ENCODE data around the gene TSPAN12. TPM values are rescaled to one million over a fixed set of nuclear protein-coding genes. Genes with fewer than 3 reads are reported as not detected.

The TSPAN12 gene
- total RNA-seq, 1 experiment from 2014 or later: 7.4 TPM

- TF ChIP-seq CTCF (IDR thresholded peaks at IDR 0.05 in 2 of 3, conservative IDR thresholded peaks at IDR 0.05 in 1 of 3; ENCODE audit: borderline replicate concordance in 1 of 3, insufficient read depth in 1 of 3, low read depth in 2 of 3, low read length in 2 of 3) (no peak), MAX (IDR thresholded peaks at IDR 0.05) (no peak), ZNF274 (IDR thresholded peaks at IDR 0.05; ENCODE audit: low read depth, low read length) (no peak), FOSL1 (IDR thresholded peaks at IDR 0.05; ENCODE audit: low read depth) (no peak), YY1 (IDR thresholded peaks at IDR 0.05; ENCODE audit: extremely low read depth, insufficient replicate concordance, low read depth, low read length) (no peak), SRF (IDR thresholded peaks at IDR 0.05; ENCODE audit: low read depth) (no peak), SP1 (IDR thresholded peaks at IDR 0.05; ENCODE audit: low read depth) (no peak)
Measured at GRCh38 chr7:120797026-120797645, 60.8 kb downstream of the TSPAN12 start (continued).

DNA sequence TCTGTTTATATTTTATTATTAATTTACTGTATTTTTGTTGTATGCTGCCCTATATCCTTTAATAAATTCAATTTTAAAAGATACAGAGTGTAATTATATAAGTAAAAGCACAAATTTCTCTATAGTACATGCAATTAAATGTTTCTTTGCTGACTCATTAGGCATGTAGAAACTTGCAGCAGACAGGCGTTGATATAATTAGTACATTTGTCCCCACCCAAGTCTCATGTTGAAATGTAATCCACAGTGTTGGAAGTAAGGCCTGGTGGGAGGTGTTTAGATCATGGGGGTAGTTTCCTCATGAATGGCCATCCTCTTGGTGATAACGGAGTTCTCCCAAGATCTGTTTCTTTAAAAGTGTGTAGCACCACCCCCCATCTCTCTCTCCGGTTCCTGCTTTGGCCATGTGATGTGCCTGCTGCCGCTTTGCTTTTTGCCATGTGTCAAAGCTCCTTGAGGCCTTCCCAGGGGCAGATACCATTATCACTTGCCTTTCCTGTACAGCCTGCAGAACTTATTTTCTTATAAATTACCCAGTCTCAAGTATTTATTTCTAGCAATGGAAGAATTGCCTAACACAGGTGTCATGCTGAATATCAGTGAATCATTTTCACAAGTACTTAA is 63.7 kb downstream of the TSPAN12 start:
- DNase-seq (ENCODE audit: low read depth, low spot score) (no peak), ATAC-seq (no peak; the same call in 1 of the 2 replicates)
- Histone ChIP-seq H3K4me3 (replicated peaks in 1 of 2; ENCODE audit: low read depth in 1 of 2, low read length in 2 of 2) (no peak overlapping the region), H4K20me1 (ENCODE audit: insufficient read depth) (no peaks in the 10 kb centered on the region), H3K9me3 (ENCODE audit: control insufficient read depth in 1 of 2, insufficient read depth in 1 of 2, low read depth in 1 of 2, low read length in 2 of 2) (no peaks in the 10 kb centered on the region), H3K36me3 (ENCODE audit: control insufficient read depth in 1 of 2, insufficient read depth in 2 of 2, low read length in 2 of 2) (no peaks in the 10 kb centered on the region), H3K4me2 (ENCODE audit: low read length) (peak overlapping the region; percentile 31), H3K4me1 (ENCODE audit: control insufficient read depth in 1 of 2, insufficient read depth in 2 of 2, low read length in 2 of 2) (peaks cover 2 to 10% of the 10 kb centered on the region in 2 experiments; a peak in 3 of 4 replicates), H3K79me2 (ENCODE audit: insufficient read depth, low read length) (no peaks in the 10 kb centered on the region), H3K27me3 (ENCODE audit: insufficient read depth, low read length) (no peaks in the 10 kb centered on the region), H3K9me2 (ENCODE audit: insufficient read depth) (no peaks in the 10 kb centered on the region), H3K9ac (ENCODE audit: low read length) (no peak overlapping the region), H3K27ac (ENCODE audit: low read depth, low read length) (no peak overlapping the region), H2AFZ (ENCODE audit: low read depth, low read length, poor library complexity, severe bottlenecking) (peak overlapping the region; percentile 73)
- TF ChIP-seq, protein P1, sequence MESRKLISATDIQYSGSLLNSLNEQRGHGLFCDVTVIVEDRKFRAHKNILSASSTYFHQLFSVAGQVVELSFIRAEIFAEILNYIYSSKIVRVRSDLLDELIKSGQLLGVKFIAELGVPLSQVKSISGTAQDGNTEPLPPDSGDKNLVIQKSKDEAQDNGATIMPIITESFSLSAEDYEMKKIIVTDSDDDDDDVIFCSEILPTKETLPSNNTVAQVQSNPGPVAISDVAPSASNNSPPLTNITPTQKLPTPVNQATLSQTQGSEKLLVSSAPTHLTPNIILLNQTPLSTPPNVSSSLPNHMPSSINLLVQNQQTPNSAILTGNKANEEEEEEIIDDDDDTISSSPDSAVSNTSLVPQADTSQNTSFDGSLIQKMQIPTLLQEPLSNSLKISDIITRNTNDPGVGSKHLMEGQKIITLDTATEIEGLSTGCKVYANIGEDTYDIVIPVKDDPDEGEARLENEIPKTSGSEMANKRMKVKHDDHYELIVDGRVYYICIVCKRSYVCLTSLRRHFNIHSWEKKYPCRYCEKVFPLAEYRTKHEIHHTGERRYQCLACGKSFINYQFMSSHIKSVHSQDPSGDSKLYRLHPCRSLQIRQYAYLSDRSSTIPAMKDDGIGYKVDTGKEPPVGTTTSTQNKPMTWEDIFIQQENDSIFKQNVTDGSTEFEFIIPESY (IDR thresholded peaks at IDR 0.05; ENCODE audit: extremely low read depth, insufficient replicate concordance, low read length): no peak
- TF ChIP-seq MAX (IDR thresholded peaks at IDR 0.05) (peak; percentile 69), CEBPB (IDR thresholded peaks at IDR 0.05; ENCODE audit: low read depth) (peak; percentile 20; the same call in 1 of the 2 replicates), ZFX (IDR thresholded peaks at IDR 0.05) (no peak), JUND (IDR thresholded peaks at IDR 0.05) (peak; percentile 29), EZH2phosphoT487 (IDR thresholded peaks at IDR 0.05; ENCODE audit: borderline replicate concordance) (no peak), FOSL1 (IDR thresholded peaks at IDR 0.05; ENCODE audit: low read depth) (peak; percentile 29; the same call in 1 of the 2 replicates), SIN3A (IDR thresholded peaks at IDR 0.05; ENCODE audit: low read depth) (no peak), CBX3 (IDR thresholded peaks at IDR 0.05; ENCODE audit: low read depth) (peak; percentile 16; the same call in 1 of the 2 replicates), POLR2AphosphoS5 (IDR thresholded peaks at IDR 0.05; ENCODE audit: low read depth, low read length) (no peak), ZNF274 (IDR thresholded peaks at IDR 0.05; ENCODE audit: low read depth, low read length) (no peak)
- BruUV-seq (replicated peaks): no TSS peak
- intact Hi-C loops (cut with micrococcal nuclease): loop anchor here (5.0 kb wide), 1 partner anchor 313 kb away; no protein-coding TSS in a partner anchor
- ChIA-PET CTCF (interaction anchor here (1.6 to 4.0 kb wide), 2 partner anchors 12 to 1200 kb away, joined by 3 to 20 read pairs; no protein-coding TSS in a partner anchor), RAD21 (ENCODE audit: low non-redundant PET in 1 of 2, low total read pairs in 2 of 2, uncharacterized antibody in 2 of 2, unreplicated experiment in 2 of 2) (no interaction called here), POLR2A (no interaction called here)
